HEK293 (cell line): ENCODE results near the gene DUSP16.

Source experiments
- GLIS2 ChIP-seq: fragments of 450-650 bp; formaldehyde crosslinking; IDR thresholded peaks from 2 replicates; pipeline ENCODE4 v1.5.1; 2016; ENCODE audit warnings: missing biosample characterization, missing genetic modification characterization
- PRDM10 ChIP-seq: fragments of 450-650 bp; formaldehyde crosslinking; IDR thresholded peaks from 2 replicates; pipeline ENCODE4 v1.5.1; 2016; ENCODE audit warnings: missing biosample characterization, missing genetic modification characterization
- PRDM4 ChIP-seq: fragments of 450-650 bp; formaldehyde crosslinking; IDR thresholded peaks from 2 replicates; pipeline ENCODE4 v1.5.1; 2017; ENCODE audit warnings: missing biosample characterization, missing genetic modification characterization
- SP3 ChIP-seq: fragments of 450-650 bp; formaldehyde crosslinking; IDR thresholded peaks from 2 replicates; pipeline ENCODE4 v1.5.1; 2016; ENCODE audit warnings: missing biosample characterization, missing genetic modification characterization
- SP7 ChIP-seq: fragments of 450-650 bp; formaldehyde crosslinking; IDR thresholded peaks from 2 replicates; pipeline ENCODE4 v1.5.1; 2016; ENCODE audit warnings: missing biosample characterization, missing genetic modification characterization
- ZBTB20 ChIP-seq: fragments of 450-650 bp; formaldehyde crosslinking; IDR thresholded peaks from 2 replicates; pipeline ENCODE4 v1.5.1; 2016; ENCODE audit warnings: missing biosample characterization, missing genetic modification characterization
- ZNF140 ChIP-seq: fragments of 450-650 bp; formaldehyde crosslinking; IDR thresholded peaks from 2 replicates; pipeline ENCODE4 v1.5.1; 2016; ENCODE audit warnings: missing biosample characterization, missing genetic modification characterization
- ZNF223 ChIP-seq: fragments of 450-650 bp; formaldehyde crosslinking; IDR thresholded peaks from 2 replicates; pipeline ENCODE4 v1.5.1; 2016; ENCODE audit warnings: missing biosample characterization, missing genetic modification characterization
- ZNF24 ChIP-seq: fragments of 450-650 bp; formaldehyde crosslinking; IDR thresholded peaks from 2 replicates; pipeline ENCODE4 v1.5.1; 2016; ENCODE audit warnings: missing biosample characterization, missing genetic modification characterization
- ZNF341 ChIP-seq: fragments of 450-650 bp; formaldehyde crosslinking; IDR thresholded peaks from 2 replicates; pipeline ENCODE4; 2016; ENCODE audit warnings: low read depth, missing biosample characterization, missing genetic modification characterization
- ZNF354C ChIP-seq: fragments of 450-650 bp; formaldehyde crosslinking; IDR thresholded peaks from 2 replicates; pipeline ENCODE4 v1.5.1; 2016; ENCODE audit warnings: missing biosample characterization, missing genetic modification characterization, low read depth, borderline replicate concordance
- ZNF37A ChIP-seq: fragments of 450-650 bp; IDR thresholded peaks from 2 replicates; pipeline ENCODE4 v1.5.1; 2018; ENCODE audit warnings: missing biosample characterization, missing genetic modification characterization
- ZNF391 ChIP-seq: fragments of 450-650 bp; formaldehyde crosslinking; IDR thresholded peaks from 2 replicates; pipeline ENCODE4 v1.5.1; 2016; ENCODE audit warnings: low read depth, missing biosample characterization, missing genetic modification characterization, borderline replicate concordance
- ZNF521 ChIP-seq: fragments of 450-650 bp; formaldehyde crosslinking; IDR thresholded peaks from 2 replicates; pipeline ENCODE4 v1.5.1; 2017; ENCODE audit warnings: missing biosample characterization, mild to moderate bottlenecking, missing genetic modification characterization
- ZNF677 ChIP-seq: fragments of 450-650 bp; IDR thresholded peaks from 2 replicates; pipeline ENCODE4 v1.5.0; 2018; ENCODE audit warnings: missing biosample characterization, mild to moderate bottlenecking, missing genetic modification characterization, moderate library complexity
- ZSCAN30 ChIP-seq: fragments of 450-650 bp; IDR thresholded peaks from 2 replicates; pipeline ENCODE4 v1.5.1; 2018; ENCODE audit warnings: missing biosample characterization, mild to moderate bottlenecking, missing genetic modification characterization, moderate library complexity
- TF ChIP-seq, protein P1 (sequence below): fragments of 450-650 bp; formaldehyde crosslinking; IDR thresholded peaks from 2 replicates; pipeline ENCODE4 v1.5.1; 2016; ENCODE audit warnings: missing biosample characterization, missing genetic modification characterization, borderline replicate concordance
- TF ChIP-seq, protein P2 (sequence below): fragments of 450-650 bp; formaldehyde crosslinking; IDR thresholded peaks from 2 replicates; pipeline ENCODE4 v1.5.0; 2017; ENCODE audit warnings: missing biosample characterization, missing genetic modification characterization, borderline replicate concordance
- TF ChIP-seq, protein P3 (sequence below): fragments of 450-650 bp; formaldehyde crosslinking; IDR thresholded peaks from 2 replicates; pipeline ENCODE4 v1.5.1; 2016; ENCODE audit warnings: missing biosample characterization, missing genetic modification characterization
- TF ChIP-seq, protein P4 (sequence below): fragments of 450-650 bp; formaldehyde crosslinking; IDR thresholded peaks from 2 replicates; pipeline ENCODE4 v1.5.1; 2016; ENCODE audit warnings: missing biosample characterization, missing genetic modification characterization

The DUSP16 gene

GRCh38 chr12:12611512-12612306, 49.0 kb upstream of the DUSP16 start, which contains the start of gene CREBL2 (continued):
- TF ChIP-seq, protein P1, sequence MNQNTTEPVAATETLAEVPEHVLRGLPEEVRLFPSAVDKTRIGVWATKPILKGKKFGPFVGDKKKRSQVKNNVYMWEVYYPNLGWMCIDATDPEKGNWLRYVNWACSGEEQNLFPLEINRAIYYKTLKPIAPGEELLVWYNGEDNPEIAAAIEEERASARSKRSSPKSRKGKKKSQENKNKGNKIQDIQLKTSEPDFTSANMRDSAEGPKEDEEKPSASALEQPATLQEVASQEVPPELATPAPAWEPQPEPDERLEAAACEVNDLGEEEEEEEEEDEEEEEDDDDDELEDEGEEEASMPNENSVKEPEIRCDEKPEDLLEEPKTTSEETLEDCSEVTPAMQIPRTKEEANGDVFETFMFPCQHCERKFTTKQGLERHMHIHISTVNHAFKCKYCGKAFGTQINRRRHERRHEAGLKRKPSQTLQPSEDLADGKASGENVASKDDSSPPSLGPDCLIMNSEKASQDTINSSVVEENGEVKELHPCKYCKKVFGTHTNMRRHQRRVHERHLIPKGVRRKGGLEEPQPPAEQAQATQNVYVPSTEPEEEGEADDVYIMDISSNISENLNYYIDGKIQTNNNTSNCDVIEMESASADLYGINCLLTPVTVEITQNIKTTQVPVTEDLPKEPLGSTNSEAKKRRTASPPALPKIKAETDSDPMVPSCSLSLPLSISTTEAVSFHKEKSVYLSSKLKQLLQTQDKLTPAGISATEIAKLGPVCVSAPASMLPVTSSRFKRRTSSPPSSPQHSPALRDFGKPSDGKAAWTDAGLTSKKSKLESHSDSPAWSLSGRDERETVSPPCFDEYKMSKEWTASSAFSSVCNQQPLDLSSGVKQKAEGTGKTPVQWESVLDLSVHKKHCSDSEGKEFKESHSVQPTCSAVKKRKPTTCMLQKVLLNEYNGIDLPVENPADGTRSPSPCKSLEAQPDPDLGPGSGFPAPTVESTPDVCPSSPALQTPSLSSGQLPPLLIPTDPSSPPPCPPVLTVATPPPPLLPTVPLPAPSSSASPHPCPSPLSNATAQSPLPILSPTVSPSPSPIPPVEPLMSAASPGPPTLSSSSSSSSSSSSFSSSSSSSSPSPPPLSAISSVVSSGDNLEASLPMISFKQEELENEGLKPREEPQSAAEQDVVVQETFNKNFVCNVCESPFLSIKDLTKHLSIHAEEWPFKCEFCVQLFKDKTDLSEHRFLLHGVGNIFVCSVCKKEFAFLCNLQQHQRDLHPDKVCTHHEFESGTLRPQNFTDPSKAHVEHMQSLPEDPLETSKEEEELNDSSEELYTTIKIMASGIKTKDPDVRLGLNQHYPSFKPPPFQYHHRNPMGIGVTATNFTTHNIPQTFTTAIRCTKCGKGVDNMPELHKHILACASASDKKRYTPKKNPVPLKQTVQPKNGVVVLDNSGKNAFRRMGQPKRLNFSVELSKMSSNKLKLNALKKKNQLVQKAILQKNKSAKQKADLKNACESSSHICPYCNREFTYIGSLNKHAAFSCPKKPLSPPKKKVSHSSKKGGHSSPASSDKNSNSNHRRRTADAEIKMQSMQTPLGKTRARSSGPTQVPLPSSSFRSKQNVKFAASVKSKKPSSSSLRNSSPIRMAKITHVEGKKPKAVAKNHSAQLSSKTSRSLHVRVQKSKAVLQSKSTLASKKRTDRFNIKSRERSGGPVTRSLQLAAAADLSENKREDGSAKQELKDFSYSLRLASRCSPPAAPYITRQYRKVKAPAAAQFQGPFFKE (tag by site-specific recombination) = no peak
- TF ChIP-seq ZNF341 (peak; percentile 95), ZNF37A (tag by site-specific recombination) (no peak), ZNF354C (tag by site-specific recombination) (no peak), ZSCAN30 (tag by site-specific recombination) (peak; percentile 89), ZNF140 (tag by site-specific recombination) (no peak), ZNF677 (tag by site-specific recombination) (no peak), ZNF391 (peak; percentile 86; the same call in 1 of the 2 replicates), SP3 (tag by site-specific recombination) (peak; percentile 97), PRDM10 (tag by site-specific recombination) (peak; percentile 84), SP7 (peak; percentile 92), PRDM4 (tag by site-specific recombination) (peak; percentile 31; the same call in 1 of the 2 replicates), GLIS2 (tag by site-specific recombination) (peak; percentile 79), ZNF24 (tag by site-specific recombination) (peak; percentile 93), ZNF223 (tag by site-specific recombination) (no peak), ZBTB20 (peak; percentile 76; the same call in 1 of the 2 replicates), ZNF521 (no peak)
- TF ChIP-seq, protein P2, sequence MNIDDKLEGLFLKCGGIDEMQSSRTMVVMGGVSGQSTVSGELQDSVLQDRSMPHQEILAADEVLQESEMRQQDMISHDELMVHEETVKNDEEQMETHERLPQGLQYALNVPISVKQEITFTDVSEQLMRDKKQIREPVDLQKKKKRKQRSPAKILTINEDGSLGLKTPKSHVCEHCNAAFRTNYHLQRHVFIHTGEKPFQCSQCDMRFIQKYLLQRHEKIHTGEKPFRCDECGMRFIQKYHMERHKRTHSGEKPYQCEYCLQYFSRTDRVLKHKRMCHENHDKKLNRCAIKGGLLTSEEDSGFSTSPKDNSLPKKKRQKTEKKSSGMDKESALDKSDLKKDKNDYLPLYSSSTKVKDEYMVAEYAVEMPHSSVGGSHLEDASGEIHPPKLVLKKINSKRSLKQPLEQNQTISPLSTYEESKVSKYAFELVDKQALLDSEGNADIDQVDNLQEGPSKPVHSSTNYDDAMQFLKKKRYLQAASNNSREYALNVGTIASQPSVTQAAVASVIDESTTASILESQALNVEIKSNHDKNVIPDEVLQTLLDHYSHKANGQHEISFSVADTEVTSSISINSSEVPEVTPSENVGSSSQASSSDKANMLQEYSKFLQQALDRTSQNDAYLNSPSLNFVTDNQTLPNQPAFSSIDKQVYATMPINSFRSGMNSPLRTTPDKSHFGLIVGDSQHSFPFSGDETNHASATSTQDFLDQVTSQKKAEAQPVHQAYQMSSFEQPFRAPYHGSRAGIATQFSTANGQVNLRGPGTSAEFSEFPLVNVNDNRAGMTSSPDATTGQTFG (tag by site-specific recombination) = no peak
- TF ChIP-seq, protein P3, sequence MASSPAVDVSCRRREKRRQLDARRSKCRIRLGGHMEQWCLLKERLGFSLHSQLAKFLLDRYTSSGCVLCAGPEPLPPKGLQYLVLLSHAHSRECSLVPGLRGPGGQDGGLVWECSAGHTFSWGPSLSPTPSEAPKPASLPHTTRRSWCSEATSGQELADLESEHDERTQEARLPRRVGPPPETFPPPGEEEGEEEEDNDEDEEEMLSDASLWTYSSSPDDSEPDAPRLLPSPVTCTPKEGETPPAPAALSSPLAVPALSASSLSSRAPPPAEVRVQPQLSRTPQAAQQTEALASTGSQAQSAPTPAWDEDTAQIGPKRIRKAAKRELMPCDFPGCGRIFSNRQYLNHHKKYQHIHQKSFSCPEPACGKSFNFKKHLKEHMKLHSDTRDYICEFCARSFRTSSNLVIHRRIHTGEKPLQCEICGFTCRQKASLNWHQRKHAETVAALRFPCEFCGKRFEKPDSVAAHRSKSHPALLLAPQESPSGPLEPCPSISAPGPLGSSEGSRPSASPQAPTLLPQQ (tag by site-specific recombination) = peak; percentile 87
- TF ChIP-seq, protein P4, sequence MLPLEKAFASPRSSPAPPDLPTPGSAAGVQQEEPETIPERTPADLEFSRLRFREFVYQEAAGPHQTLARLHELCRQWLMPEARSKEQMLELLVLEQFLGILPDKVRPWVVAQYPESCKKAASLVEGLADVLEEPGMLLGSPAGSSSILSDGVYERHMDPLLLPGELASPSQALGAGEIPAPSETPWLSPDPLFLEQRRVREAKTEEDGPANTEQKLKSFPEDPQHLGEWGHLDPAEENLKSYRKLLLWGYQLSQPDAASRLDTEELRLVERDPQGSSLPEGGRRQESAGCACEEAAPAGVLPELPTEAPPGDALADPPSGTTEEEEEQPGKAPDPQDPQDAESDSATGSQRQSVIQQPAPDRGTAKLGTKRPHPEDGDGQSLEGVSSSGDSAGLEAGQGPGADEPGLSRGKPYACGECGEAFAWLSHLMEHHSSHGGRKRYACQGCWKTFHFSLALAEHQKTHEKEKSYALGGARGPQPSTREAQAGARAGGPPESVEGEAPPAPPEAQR = no peak
